GM10266 (cell line): ENCODE data around the gene PLOD3.

Source experiments
- DNase-seq: peaks from one replicate; pipeline ENCODE4 v3.0.0; 2012; ENCODE audit errors: extremely low spot score
- CTCF ChIP-seq: IDR thresholded peaks from 2 replicates; pipeline ENCODE4 v1.5.1; 2012; ENCODE audit warnings: mild to moderate bottlenecking, low read depth; ENCODE audit not compliant: control insufficient read depth, insufficient read depth; ENCODE audit errors: missing control alignments

PLOD3 gene

DNA sequence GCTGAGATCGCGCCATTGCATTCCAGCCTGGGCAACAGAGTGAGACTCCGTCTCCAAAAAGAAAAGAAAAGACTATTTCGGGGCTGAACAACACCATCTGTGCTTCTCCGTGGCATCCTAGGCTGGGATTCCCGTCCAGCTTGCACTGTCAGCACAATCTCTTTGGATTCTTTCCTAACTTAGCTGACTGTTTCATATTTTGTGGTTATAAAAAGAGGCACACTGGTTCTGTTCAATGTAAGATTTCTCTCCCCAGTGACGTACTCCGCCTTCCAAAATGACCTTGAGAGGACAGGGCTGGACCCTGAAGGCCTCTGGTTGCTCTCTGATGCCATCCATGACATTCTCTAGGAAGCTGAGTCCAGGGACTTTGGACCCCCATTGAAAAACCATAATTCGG lies 9.3 kb upstream of the PLOD3 start:
- no peak for TF ChIP-seq CTCF
- no peak for DNase-seq

GRCh38 chr7:101225650-101226049 lies 8.3 kb upstream of the PLOD3 start:
- DNase-seq: no peak
- TF ChIP-seq CTCF: no peak

DNA sequence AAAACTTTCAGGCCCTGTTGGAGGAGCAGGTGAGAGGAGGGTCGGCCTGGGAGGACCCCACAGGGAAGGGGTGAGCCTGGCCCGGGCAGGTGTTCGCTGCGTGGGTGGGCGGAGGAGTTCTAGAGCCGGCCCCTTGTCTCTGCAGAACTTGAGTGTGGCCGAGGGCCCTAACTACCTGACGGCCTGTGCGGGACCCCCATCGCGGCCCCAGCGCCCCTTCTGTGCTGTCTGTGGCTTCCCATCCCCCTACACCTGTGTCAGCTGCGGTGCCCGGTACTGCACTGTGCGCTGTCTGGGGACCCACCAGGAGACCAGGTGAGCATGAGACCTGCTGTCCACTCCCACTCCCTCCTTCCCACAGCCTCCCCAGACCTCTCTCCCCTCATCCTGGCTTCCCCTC lies 6.1 kb upstream of the PLOD3 start:
- no peak for DNase-seq
- no peak for TF ChIP-seq CTCF

DNA sequence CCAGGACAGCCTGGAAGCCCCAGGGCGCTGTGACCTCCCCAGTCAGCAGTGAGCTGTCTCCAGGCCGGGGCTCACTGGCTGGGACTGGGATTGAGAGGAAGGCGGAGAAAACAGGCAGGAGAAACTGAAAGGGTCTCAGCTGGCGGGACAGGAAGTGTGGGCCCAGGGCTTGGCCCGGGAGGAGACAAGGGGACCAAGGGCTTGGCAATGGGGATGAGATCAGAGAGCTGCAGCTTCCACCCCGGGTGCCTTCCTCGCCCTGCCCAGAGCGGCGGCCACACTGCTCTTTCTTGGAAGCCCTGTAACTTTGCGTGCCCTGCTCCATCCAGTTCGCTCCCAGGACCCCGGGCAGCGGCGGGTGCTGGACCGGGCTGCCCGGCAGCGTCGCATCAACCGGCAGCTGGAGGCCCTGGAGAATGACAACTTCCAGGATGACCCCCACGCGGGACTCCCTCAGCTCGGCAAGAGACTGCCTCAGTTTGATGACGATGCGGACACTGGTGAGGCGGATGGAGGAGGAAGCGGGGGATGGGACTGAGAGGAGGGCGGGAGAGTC lies 5.0 kb upstream of the PLOD3 start:
- no peak for TF ChIP-seq CTCF
- no peak for DNase-seq

GRCh38 chr7:101220295-101220694 lies 2.9 kb upstream of the PLOD3 start:
- no peak for TF ChIP-seq CTCF
- no peak for DNase-seq

GRCh38 chr7:101218236-101219125 lies 1.1 kb upstream of the PLOD3 start:
- DNase-seq: no peak
- no peak for TF ChIP-seq CTCF

DNA sequence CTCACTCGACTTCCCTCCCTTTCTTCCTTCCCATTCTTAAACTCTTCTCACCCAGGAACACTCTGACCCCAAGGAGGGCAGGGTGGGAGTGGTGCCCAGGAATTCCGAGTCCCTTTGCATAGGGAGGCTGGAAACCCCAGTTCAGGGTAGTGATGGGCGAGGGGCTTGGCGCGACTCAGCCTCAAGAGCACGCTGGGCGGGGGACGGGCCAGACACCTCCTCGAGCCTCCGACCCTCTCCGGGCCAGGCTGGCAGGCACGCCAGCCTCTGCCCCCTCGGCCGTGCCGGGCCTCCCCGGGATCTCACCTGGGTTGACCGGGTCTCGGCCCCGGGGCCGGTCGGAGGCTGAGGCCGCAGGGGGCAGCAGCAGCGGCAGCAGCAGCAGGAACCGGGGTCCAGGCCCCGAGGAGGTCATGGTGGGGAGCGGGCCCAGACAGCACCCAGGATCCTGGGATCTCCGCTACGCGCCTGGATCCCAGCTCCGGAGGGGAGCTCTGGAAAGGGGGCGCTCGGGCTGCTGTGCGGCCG lies 457 bp downstream of the PLOD3 start:
- peak; percentile 1 for TF ChIP-seq CTCF
- DNase-seq: no peak
